Subcutaneous adipose tissue (tissue), 4 donors: ENCODE measurements around the gene HSPA12B. TPM values are rescaled to one million over a fixed set of nuclear protein-coding genes. Genes with fewer than 3 reads are reported as not detected.

Experiments used
- CTCF ChIP-seq: fragments of 450-650 bp; IDR thresholded peaks from one replicate; pipeline ENCODE4 v1.5.1; 2016; ENCODE audit warnings: low read depth, mild to moderate bottlenecking, control low read depth, antibody characterized with exemption, moderate library complexity
- total RNA-seq, 4 donors: library from RNA; depleted of rRNA; stranded (reverse); fragments of >200 nt; gene quantifications; one replicate each; pipeline ENCODE4 v1.1.0, GENCODE V29; 2016

The HSPA12B gene
- total RNA-seq, 4 donors from 2014 or later: 8.0 to 33.7 (median 8.6) TPM

DNA sequence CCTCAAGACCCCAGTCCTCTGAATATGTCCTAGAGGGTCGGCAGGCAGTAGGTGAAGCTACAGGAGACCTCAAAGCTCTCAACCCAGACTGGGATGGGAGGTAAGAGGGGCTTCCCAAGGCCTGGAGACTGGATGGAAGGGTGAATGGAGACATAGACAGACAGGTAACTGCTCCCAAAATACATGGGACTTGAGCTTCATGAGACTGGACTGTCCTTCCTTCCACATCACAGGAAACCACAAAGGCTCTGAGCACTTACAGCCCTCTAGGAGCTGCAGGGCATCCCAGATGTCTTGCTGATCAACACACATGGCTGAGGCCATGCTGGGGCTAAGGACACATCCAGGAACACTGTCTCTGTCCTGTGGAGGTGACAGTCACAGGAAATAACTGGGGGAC, 11.6 kb downstream of the HSPA12B start:
- TF ChIP-seq CTCF: no peak

DNA sequence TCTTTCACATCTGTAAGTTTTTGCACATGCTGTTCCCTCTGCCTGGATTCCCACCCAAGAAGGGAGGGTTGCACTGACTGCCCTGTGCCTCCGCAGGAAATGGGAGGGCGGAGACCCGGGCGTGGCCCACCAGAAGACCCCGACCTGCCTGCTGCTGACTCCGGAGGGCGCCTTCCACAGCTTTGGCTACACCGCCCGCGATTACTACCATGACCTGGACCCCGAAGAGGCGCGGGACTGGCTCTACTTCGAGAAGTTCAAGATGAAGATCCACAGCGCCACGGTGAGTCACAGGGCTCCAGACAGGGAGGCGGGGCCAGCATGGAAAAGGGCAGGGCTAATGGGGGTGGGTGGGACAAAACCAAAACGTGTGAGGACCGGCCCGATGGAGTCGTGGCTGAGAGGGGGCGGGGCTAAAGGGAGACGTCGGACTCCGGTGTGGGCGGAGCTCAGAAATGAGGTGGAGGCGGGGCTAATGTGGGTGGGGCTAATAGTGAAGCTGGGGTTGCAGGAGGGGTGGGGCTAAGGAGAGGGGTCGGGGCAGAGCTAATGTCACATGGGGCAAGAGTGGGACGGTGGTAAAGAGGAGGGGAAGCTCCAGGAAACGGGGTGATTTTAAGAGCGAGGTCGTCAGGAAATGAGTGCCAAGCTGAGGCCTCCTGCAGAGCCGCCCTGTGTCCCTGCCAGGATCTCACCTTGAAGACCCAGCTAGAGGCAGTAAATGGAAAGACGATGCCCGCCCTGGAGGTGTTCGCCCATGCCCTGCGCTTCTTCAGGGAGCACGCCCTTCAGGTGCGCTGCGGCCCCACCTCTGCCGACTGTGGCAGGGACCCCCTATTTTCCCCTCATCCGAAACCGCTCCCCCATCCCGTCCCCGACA, 12.6 kb downstream of the HSPA12B start:
- no peak for TF ChIP-seq CTCF

DNA sequence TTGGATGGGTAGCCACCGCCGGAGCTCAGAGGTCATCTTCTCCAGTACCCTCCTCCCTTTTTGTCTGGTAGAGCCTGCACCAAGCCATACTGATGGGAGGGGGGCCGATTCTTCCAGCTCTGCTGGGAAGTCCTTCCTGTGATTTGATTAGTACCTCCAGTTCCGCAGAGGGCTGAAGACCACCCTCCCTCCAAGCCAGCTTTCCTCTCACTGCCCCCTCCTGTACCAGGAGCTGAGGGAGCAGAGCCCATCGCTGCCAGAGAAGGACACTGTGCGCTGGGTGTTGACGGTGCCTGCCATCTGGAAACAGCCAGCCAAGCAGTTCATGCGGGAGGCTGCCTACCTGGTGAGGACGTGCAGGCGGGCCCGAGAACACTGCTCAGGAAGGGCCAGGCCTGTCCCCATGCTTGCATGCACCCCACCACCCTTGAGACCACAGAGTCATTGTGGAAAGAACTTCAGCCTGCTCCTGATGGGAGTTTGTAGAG, 13.2 kb downstream of the HSPA12B start:
- no peak for TF ChIP-seq CTCF

DNA sequence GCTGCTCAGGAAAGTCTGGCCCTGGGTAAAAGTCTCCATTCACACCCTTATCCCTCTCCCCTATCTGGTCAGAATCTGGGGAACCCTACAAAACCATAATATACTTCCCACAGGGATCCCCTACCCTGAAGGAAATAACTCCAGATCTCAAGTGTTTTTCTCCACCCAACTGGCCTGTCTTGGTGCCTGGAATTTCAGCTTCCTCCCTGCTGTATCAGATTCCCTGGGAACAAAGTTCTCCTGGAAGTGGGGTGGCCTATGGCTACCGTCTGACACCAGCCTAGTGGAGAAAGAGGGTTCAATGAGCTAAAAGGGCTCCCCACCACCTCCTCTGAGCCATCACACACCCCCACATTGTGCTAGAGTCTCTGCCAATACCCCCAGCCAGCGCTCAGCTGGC, 15.0 kb downstream of the HSPA12B start:
- no peak for TF ChIP-seq CTCF

DNA sequence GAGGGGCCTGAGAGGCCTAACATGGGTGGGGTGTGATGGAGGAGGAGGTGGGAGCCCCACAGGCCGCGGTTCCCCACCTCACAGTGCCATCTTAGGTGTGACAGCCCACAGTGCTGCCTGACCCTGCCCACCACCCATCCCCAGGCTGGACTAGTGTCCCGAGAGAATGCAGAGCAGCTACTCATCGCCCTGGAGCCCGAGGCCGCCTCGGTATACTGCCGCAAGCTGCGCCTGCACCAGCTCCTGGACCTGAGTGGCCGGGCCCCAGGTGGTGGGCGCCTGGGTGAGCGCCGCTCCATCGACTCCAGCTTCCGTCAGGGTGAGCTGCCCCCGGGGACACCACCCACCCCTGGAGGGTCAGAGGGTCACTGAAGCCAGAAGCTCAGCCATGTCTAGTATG, 15.6 kb downstream of the HSPA12B start:
- TF ChIP-seq CTCF: no peak

GRCh38 chr20:3749087-3749688, 16.7 kb downstream of the HSPA12B start:
- TF ChIP-seq CTCF: no peak
